ENCODE data around the gene CDYL2. TPM values are rescaled to one million over a fixed set of nuclear protein-coding genes. Genes with fewer than 3 reads are reported as not detected.

Gene CDYL2
- total and polyA plus RNA-seq, 2 experiments from 2014 or later, result 0.74 to 0.95 TPM

DNA sequence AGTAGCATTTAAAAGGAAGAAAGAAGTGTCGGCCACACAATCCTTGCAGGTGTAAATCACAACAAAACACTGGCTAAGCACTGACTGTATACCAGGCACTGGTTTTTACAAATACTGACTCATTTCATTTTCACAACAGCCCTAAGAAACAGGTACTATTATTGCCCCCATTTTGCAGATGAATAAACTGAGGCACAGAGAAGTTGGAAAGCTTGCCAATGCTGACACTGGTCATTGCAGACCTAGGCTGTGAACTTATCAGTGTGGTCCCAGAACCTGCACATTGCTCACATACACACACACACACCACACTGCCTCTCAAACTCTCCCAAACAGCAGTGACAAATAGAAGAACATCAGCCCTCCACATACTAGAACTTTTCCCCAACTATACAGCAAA, 37.6 kb downstream of the CDYL2 start:
- no peak for DNase-seq (ENCODE audit: low read depth in 1 of 2, low spot score in 1 of 2)
- TF ChIP-seq, protein P1, sequence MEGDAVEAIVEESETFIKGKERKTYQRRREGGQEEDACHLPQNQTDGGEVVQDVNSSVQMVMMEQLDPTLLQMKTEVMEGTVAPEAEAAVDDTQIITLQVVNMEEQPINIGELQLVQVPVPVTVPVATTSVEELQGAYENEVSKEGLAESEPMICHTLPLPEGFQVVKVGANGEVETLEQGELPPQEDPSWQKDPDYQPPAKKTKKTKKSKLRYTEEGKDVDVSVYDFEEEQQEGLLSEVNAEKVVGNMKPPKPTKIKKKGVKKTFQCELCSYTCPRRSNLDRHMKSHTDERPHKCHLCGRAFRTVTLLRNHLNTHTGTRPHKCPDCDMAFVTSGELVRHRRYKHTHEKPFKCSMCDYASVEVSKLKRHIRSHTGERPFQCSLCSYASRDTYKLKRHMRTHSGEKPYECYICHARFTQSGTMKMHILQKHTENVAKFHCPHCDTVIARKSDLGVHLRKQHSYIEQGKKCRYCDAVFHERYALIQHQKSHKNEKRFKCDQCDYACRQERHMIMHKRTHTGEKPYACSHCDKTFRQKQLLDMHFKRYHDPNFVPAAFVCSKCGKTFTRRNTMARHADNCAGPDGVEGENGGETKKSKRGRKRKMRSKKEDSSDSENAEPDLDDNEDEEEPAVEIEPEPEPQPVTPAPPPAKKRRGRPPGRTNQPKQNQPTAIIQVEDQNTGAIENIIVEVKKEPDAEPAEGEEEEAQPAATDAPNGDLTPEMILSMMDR (IDR thresholded peaks at IDR 0.05; ENCODE audit: low read depth, low read length), result no peak
- no peaks in the 10 kb centered on the region for H3K4me1 ChIP-seq (ENCODE audit: low read depth)

DNA sequence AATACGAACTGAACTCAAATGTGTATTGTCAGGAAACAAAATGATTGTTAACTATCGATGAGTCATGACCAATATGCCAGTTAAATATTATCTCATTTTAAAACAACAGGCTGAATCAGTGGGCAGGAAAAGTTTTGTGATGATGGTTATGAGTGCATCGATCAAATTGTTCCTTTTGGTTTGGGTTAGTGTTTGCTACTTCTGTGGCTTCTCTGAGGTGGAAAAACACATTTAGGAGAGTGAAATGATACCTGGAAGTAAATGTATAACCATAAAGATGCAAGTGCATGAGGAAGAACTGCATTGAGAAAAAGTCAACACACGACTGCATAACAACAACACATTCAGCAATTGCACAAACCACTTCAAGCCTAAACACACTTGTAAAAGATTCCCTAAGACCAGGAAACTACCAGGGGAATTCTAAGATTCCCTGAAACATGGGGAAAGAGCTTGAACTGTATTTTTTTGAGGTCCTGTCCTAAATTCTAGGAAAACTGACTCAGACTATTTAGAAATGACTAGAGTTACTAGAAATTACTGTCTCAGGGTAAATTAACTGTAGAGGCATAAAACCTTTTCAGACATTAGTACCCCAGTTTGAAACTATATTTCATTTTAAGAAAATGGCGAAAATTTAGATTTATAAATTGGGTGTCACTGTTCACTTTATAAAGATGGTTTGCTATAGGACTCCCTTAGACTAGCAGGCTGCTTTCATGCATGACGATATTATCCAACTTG, 44.8 kb downstream of the CDYL2 start:
- Histone ChIP-seq H3K4me3 (no peak overlapping the region), H3K36me3 (no peaks in the 10 kb centered on the region), H3K27me3 (no peaks in the 10 kb centered on the region), H3K9me3 (ENCODE audit: low read depth) (no peaks in the 10 kb centered on the region), H3K4me1 (ENCODE audit: low read depth) (no peaks in the 10 kb centered on the region), H3K27ac (no peak overlapping the region)
- TF ChIP-seq, protein P1 (IDR thresholded peaks at IDR 0.05; ENCODE audit: low read depth, low read length), result no peak
- DNase-seq (ENCODE audit: low read depth in 1 of 2, low spot score in 1 of 2), result no peak

More for the DNA sequence above, 37.6 kb downstream of the CDYL2 start:
- H3K36me3 ChIP-seq, result no peaks in the 10 kb centered on the region
- H3K4me3 ChIP-seq, result no peak overlapping the region
- no peaks in the 10 kb centered on the region for H3K27me3 ChIP-seq
- no peaks in the 10 kb centered on the region for H3K9me3 ChIP-seq (ENCODE audit: low read depth)
- no peak overlapping the region for H3K27ac ChIP-seq

DNA sequence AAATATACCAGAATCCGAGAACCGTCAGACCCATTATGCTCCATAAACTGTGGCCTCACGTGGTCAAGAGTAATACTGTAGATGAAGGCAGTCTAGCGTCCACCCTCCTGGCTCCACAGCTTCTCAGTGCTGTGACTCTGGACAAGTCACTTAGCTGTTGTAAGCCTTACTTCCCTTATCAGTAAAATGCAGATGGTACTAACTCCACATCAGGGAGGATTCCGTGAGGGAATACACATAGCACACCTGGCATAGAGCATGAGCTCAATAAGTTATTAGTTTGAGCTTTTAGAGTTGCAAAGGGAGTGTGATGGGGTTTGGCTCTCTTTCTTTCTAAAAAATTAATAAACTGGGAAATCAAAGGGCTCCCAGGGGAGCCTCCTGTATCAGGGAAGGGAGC, 49.9 kb downstream of the CDYL2 start:
- Histone ChIP-seq H3K27me3 (no peaks in the 10 kb centered on the region), H3K36me3 (no peaks in the 10 kb centered on the region), H3K9me3 (ENCODE audit: low read depth) (no peaks in the 10 kb centered on the region), H3K4me1 (ENCODE audit: low read depth) (no peaks in the 10 kb centered on the region), H3K27ac (no peak overlapping the region), H3K4me3 (no peak overlapping the region)
- no peak for DNase-seq (ENCODE audit: low read depth in 1 of 2, low spot score in 1 of 2)
- TF ChIP-seq, protein P1 (IDR thresholded peaks at IDR 0.05; ENCODE audit: low read depth, low read length), result no peak

DNA sequence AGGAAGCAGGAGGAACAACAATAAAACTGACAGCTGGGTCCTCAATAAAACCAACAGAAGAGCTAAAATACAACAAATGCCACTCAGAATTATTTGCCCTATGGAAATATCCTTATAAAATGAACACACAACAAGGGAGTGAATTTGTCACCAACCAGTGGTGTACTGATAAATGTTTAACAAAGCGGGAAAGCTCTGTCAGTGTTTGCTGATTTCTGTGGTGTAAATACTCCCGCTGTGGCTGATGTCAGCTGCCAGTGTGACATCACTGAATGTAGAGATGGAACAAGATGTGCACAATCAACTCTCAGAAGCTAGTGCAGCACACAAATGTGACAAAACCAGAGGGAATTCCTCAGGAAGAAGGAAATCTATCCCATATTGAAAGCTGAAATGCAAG, 51.9 kb downstream of the CDYL2 start:
- H3K27ac ChIP-seq, result no peak overlapping the region
- no peaks in the 10 kb centered on the region for H3K4me1 ChIP-seq (ENCODE audit: low read depth)
- no peak overlapping the region for H3K4me3 ChIP-seq
- DNase-seq (ENCODE audit: low read depth in 1 of 2, low spot score in 1 of 2), result peak in 1 of 2 donors; percentile 1
- H3K9me3 ChIP-seq (ENCODE audit: low read depth), result no peaks in the 10 kb centered on the region
- TF ChIP-seq, protein P1 (IDR thresholded peaks at IDR 0.05; ENCODE audit: low read depth, low read length), result no peak
- H3K27me3 ChIP-seq, result no peaks in the 10 kb centered on the region
- no peaks in the 10 kb centered on the region for H3K36me3 ChIP-seq

DNA sequence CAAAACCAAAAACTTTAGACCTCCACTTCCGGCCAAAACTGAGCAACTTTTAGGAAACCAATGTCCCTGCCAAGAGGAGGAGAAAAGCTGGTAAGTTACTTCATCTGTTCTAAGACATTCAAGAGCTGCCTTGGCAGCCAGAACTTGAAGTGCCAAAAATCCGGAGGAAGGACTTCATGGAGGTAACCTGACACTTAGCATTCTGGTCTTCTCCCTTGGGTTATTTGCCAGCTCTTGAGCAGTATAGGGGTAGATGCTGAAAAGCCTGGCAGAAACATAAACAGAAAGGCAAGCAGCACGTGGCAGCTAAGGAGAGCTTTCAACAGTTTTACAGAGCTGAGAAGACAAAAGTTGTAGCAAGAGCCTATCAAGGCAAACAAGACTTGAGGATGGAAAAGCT, 53.2 kb downstream of the CDYL2 start:
- TF ChIP-seq, protein P1 (IDR thresholded peaks at IDR 0.05; ENCODE audit: low read depth, low read length), result no peak
- Histone ChIP-seq H3K27ac (no peak overlapping the region), H3K27me3 (no peaks in the 10 kb centered on the region), H3K9me3 (ENCODE audit: low read depth) (no peaks in the 10 kb centered on the region), H3K4me1 (ENCODE audit: low read depth) (no peaks in the 10 kb centered on the region), H3K4me3 (no peak overlapping the region), H3K36me3 (no peaks in the 10 kb centered on the region)
- DNase-seq (ENCODE audit: low read depth in 1 of 2, low spot score in 1 of 2), result peak in 1 of 2 donors; percentile 80

Measured in cardiac muscle cell (in vitro differentiated cells and primary cell).